ENCODE results near the gene TRPM2. TPM values are rescaled to one million over a fixed set of nuclear protein-coding genes. Genes with fewer than 3 reads are reported as not detected.
A peak's percentile ranks its signal among the peaks of the same experiment; 100 is the strongest.
"Not testable (repeated sequence)": the region's sequence is repeated elsewhere in the genome, so short reads cannot be mapped to it uniquely, and the experiment has no call there.

The TRPM2 gene
- polyA plus RNA-seq, 1 donor = 2.1 TPM

DNA sequence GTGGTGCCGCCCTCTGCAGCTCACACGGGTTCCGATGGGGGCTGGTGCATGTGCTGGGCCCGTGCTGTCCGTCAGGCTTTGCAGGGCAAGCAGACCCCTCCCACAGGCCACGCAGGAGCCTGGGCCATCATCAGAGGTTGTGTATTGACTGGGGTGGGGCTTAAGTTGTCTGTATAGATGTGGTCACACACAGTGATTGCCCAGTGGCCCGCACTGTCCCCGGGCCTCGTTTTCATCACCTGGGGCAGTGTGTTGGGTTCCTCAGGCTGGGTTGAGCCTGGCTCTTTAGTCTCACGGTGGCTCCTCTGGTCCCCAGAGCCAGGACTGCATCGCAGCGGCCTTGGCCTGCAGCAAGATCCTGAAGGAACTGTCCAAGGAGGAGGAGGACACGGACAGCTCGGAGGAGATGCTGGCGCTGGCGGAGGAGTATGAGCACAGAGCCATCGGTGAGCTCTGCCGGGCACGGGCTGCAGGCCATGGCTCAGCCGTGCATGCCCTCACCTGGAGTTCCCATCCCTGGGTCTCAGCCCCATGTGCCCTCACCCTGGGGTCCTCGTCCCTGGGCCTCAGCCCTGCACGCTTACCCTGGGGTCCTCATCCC lies 44.1 kb downstream of the TRPM2 start:
- DNase-seq = no peak

DNA sequence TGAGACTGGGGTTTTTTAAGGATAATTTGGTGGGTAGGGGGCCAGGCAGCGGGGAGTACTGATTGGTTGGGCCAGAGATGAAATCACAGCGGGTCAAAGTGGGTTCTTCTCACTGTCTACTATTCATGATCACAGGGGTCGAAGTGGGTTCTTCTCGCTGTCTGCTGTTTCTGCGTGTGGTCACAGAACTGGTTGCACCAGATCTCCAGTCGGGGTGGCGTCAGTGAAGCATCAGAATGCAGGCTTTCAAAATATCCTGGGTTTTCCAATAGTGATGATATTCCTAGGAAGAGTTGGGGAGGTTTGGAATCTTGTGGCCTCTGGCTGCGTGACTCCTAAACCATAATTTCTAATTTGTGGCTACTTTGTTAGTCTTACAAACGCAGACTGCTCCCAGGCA lies 45.1 kb downstream of the TRPM2 start:
- DNase-seq = no peak

DNA sequence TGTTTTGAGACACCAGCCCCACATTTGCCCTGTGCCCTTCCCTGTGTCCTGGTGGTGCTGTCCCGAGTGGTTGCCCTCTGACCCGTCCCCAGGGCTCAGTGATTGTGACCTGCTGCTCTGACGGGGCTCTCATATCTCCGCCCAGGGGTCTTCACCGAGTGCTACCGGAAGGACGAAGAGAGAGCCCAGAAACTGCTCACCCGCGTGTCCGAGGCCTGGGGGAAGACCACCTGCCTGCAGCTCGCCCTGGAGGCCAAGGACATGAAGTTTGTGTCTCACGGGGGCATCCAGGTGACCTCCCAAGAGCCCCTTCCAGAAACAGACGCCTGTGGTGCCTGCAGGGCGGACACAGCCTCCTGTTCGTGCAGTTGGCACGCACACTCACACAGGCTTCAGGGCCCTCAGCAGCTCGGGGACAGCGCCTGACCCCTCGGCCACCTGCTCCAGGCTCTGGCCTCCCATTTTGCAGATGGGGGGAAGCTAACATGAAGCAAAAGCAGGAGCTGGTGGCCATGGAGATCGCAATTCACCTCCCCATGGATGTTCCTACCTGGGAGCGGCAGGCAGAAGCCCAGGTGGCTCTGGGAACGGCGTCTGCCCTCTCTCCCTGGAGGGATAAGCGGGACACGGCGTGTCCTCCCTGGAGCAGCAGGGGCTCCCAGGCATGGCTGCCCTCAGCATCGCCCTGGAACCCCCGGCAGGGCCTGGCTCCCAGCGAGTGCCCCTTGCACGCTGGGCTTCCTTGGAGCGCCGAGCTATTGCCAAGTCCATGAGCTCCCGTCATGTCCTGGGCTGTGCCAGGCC lies 45.9 kb downstream of the TRPM2 start:
- DNase-seq = no peak

DNA sequence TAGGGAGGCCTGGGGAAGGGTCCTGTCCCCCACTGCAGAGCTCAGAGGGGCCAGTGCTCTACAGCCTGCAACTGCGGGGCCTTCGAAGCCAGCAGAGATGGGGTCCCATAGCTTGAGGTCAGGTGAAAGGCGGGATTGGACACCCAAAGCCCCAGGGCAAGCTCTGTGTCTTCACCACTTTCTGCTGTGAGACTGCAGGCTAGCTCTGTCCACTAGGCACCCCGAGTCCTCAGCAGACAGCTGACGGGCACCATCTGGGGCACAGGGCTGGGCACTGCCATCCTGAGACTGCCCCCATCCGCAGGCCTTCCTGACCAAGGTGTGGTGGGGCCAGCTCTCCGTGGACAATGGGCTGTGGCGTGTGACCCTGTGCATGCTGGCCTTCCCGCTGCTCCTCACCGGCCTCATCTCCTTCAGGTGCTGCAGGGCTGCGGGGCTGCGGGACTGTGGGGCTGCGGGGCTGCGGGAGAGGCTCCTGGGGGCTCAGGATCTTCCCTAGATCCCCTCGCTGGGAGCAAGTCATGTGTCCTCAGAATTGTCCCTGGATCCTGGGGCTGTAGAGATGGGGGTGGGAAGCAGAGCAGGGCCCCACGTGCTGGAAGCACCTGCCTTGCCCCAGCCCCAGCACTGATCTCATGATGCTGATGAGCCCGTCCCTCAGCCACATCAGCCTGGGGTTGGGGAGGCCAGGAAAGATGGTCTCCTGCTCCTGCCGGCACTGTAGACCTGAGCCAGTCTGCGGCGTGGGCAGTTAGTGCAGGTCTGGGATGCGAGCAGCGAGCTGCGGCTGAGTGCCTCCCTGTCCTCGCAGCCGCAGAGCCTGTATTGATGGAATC lies 46.8 kb downstream of the TRPM2 start:
- no peak for DNase-seq

DNA sequence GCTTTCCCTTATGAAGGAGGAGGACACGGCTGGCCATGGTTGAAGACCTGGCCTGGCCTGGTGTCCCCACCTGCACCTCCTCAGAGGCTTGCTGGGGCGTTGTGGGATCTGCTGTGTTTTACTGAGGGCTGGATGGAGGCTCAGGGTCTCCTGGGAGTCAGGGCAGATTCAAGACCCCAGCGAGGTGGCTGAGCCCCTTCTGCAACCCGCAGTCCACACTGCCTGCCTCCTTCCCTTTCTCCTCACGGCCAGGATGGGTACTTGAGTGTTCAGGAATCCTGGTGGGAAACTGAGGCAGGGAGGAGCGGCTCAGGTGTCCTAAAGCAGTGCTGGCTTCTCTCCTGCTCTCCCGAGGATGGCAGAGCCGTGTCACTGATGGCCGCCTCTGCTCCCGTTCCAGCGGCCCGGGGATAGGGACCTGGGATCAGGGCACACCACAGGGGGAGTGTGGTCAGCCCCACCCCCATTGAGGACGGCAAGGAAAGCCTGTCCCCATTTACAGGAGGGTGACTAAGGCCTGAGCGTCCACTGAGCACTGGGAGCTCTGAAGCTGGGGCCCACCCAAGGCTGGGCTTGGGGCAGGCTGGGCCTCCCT lies 47.5 kb downstream of the TRPM2 start:
- no peak for DNase-seq

DNA sequence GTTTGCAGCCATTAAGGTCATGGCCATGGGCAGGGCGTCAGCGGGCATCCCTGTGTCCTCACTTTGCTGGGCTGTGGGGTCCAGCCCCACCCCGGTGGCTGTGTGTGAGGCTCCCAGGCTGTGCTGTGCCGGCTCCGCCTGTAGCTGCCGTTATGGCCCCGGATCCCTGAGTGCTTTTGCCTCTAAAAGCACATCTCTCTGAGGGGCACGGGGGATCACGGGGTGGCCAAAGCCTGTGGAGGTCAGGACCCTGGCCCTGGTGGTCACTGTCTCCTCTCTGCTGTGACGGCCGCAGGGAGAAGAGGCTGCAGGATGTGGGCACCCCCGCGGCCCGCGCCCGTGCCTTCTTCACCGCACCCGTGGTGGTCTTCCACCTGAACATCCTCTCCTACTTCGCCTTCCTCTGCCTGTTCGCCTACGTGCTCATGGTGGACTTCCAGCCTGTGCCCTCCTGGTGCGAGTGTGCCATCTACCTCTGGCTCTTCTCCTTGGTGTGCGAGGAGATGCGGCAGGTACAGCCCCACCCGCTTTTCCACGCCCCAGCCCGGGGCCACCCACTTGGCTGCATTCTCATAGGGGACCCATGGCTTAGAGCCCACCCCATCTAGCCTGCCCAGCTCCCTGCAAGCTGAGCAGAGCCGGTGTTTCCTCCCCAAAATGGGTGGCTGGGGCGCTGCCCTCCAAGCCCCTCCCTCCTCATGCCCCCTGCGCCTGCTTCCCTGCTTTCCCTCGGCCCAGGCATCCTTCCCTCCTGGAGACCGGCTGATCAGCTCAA lies 48.2 kb downstream of the TRPM2 start:
- no peak for DNase-seq

DNA sequence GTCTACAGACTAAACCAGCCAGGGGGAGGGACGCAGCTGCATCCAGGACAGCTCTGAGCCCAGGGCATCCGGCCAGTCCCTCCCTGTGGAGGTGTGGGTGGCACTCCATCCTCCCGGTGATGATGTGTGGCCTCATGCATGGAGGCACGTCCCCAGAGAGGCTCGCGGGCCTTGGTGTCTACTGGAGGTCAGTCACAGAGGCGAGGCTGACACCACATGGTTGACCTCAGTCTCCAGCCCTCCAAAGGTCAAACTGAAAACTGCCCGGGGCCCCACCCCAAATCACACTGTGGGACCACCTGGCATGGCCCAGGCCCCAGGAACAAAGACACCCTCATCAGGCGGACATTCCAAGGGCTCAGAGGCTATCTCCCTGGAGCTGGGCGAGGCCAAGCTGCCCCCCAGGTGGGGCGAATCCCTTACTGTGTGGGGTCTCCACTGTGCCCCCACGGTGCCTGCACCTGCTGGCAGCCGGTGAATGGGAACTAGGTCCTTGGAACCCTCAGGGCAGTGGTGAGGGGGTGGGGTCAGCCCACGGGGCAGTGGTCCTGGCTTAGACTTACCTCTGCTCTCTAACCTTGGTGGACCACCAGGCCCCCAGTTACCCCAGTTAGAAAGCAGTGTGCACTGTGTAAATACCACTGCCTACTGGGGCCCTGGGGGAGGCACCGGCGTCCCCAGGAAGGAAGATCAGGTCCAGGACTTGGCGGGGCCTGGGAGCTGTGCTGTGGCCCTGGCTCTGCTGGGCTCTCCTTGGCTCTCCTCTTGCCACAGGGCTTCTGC lies 49.1 kb downstream of the TRPM2 start:
- DNase-seq = no peak

DNA sequence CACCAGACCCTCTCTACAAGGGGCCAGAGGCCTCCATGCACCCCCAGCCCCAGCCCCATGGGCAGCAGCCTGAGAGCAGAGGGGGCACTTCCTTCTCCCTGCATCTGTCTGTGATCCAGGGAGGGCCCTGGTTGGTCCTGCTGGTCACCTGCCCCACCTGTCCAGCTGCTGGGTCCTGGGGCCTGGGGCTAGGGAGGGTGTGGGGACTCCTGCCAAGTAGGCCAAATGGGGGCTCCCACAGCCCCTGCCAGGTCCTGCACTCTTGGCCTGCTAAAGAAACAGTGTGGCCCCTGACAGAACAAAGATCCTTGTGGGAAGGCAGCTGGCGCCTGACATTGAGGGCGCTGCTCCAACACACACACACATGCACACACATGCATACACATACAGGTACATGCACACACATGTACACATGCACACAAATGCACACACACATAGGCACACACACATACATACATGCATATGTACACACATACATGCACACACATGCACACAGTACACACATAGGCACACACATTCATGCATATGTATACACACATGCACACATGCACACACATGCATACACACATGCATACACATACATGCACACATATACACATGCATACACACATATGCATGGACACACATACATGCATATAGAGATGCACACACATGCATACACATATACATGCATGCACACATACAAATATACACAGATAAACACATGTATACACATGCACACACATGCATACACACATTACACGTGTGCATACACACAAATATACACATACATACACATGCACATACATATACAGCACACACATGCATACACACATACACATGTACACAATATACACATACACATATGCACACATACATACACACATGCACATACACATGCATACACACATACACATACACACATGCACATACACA lies 49.9 kb downstream of the TRPM2 start:
- no peak for DNase-seq

DNA sequence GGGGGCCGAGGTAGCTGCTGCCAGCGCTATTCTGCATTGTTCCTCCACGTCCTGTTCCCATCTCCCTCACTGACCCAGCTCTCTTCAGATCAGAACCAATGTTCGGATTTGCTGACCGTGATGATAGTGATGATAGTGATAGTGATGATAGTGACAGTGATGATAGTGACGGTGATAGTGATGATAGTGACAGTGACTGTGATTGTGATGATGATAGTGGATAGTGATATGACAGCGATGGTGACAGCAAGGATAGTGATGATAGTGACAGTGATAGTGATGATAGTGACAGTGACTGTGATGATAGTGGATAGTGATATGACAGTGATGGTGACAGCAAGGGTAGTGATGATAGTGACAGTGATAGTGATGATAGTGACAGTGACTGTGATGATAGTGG lies 51.1 kb downstream of the TRPM2 start:
- DNase-seq = not testable (repeated sequence)

DNA sequence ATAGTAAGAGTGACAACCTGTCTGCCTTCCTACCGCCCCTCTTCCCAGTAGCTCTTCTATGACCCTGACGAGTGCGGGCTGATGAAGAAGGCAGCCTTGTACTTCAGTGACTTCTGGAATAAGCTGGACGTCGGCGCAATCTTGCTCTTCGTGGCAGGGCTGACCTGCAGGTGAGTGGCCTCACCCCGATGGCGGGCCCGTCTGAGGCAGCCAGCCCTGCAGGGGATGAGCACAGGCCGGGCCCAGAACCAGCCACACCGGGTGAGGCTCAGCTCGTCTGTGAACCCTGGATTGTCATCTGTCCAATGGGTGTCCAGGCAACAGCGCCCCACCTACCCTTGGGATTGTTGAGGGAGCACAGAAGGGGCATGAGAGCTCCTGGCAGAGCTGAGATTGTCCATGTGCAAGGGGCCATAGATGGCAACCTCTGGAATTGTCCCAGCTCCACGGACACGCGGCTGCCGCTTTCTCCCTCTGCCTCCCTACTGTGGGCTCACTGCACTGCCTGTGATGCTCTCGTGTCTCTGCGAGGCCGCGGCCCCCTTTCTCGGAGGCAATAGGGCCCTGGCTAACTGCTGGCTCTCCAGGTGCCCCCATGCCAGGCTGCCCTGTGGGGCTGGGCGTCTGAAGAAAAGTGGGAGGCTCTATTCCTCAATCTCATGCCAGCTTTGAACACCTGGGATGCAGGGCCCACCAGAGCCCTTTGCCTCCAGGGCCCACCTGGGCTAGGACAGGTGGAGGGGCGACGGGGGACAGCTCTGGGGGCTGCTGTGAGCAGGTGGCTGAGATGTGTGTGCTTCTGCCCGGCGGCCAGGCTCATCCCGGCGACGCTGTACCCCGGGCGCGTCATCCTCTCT lies 51.9 kb downstream of the TRPM2 start:
- DNase-seq = no peak

DNA sequence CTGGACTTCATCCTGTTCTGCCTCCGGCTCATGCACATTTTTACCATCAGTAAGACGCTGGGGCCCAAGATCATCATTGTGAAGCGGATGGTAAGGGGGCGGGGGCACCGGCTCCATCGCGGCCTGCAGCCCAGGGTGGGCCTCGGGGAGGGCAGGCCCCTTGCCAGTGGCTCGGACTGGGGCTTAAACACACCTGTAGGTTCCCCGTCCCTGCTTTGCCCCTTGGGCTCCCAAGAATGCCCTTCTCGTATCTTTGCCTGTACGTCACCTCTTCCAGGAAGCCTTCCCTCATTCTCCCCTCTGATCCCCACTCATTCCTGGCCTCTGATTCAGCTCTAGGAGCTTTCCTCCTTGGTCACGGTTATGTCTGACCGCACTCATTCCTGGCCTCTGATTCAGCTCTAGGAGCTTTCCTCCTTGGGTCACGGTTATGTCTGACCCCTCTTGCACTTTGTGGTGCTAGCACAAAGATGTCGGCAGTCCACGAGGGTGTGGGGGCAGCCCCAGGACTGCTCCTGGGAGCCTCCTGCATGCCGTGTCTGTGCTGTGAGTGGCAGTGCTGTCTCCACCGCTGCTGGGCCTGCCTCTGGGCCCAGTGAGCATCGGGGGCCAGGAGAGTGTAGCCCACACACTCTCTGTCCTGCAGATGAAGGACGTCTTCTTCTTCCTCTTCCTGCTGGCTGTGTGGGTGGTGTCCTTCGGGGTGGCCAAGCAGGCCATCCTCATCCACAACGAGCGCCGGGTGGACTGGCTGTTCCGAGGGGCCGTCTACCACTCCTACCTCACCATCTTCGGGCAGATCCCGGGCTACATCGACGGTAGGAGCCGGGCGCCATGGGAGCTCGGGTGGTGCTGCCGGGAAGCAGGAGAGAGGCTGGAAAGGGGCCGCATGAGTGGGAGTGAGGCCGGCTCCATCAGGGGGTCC lies 52.8 kb downstream of the TRPM2 start:
- DNase-seq = no peak

DNA sequence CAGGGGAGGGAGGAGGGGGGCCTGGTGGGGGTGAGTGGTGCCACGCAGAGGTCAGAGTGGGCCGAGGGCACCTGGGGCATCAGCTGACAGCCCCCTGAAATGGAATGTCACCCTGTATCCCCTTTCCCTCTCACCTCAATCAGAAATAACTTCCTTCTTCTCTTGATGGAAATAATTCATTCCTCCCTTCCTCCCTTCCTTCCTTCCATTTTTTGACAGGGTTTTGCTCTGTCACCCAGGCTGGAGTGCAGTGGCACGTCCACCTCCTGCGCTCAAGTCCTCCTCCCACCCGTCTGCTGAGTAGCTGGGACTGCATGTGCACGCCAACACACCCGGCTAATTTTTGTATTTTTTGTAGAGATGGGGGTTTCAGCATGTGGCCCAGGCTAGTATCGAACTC lies 53.5 kb downstream of the TRPM2 start:
- DNase-seq = no peak

DNA sequence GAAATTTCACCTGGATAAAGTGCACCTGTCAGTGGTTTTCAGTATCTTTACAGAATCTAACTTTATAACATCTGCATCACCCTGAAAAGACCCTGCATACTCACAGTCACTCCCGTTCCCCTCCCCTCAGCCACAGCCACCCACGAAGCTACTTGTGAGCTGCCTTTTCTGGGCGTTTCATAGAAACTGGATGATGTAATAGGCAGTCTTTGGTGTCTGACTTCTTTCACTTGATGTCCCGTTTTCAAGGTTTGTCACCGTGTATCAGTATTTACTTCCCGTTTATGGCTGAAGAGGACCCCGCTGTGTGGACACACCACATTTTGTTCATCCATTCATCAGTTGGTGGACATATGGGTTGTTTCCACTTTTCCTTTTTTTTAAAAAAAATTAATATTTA lies 54.1 kb downstream of the TRPM2 start:
- no peak for DNase-seq

DNA sequence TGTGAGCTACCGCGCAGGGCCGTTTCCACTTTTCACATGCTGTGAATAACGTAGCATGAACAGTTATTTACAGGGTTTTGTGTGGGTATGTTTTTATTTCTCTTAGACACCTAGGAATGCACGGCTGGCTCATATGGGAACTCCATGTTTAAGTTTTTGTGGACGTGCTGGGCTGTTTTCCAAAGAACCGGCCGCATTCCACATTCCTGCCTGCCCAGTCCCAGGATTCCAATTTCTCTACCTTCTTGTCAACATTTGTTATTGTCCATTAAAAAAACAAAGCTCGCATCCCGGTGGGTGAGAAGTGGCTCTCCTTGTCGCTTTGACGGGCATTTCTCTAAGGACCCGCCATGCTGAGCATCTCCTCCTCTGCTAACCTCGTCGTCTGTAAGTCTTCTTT lies 54.8 kb downstream of the TRPM2 start:
- no peak for DNase-seq

DNA sequence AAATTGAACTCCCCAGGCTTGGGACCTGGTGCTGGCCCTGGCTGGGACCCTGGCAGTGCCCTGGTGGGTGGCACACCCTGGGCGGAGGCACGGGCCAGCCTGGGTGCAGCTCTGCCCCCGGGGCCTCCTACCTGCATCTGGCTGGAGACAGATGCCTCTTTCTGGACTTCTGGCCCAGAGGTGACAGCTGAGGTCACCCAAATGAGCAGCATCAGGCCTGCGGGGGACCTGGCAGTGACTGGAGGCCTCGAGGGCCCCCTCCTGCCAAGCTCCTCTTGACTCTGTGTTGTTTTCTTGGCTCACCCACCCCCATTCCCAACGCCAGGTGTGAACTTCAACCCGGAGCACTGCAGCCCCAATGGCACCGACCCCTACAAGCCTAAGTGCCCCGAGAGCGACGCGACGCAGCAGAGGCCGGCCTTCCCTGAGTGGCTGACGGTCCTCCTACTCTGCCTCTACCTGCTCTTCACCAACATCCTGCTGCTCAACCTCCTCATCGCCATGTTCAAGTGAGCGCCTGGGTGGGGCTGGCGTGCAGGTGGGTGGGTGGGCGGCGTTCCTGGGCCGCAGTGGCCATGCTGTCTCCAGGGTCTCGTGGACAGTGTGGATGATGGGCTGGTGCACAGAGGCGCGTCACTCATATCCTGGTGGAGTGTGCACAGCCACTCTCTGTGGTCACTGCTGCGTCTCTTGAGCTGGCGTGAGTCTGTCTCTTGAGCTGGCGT lies 60.3 kb downstream of the TRPM2 start:
- DNase-seq = no peak

DNA sequence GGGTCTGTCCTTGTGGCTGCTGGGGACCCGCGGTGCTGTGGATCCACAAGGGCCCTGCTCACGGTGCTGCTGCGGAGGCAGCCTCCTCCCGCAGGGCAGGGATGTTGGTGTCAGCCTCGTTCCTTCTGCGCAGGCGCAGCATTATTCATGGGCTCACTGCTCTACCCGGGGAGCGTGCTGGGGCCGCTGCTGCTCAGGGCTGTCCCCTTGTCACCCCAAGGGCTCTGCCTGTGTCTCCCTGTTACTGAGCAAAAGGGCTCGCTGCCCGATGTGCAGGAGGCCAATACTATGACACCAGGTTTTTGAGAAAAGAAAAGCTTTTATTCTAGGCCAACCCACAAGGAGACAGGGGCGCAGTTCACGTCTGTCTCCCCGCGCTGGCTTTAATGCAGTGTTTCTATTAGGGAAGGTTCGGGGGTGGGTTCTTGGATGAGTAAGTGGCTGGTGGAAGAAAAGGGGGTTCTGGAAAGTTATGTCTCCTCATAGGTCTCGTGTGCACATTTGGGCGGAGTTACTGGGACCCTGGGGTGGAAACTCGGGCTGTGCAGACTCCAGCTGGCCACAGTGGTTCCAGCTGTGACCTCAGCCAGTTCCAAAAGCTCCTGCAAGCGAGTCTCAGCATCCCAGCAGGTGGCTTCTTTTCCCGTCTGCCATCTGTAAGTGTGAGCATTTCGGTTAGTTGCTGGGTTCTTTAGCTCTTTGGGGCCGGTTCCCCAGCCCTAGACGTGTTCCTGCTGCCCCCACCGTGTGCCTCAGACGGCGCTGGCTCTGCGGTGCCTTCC lies 61.1 kb downstream of the TRPM2 start:
- DNase-seq = peak; percentile 70
